HTERT RPE-1 (cell line): Measurements from ENCODE around the gene CEBPB.

Source experiments
- in situ Hi-C: fragments of 300-500 bp; cut with MboI; formaldehyde crosslinking; loops from 4 replicates; pipeline ENCODE4 v1.14.3; 2020; ENCODE audit warnings: low sequenced_read_pairs

CEBPB gene

GRCh38 chr20:50169329-50169823 lies 21.3 kb upstream of the CEBPB start:
- in situ Hi-C loops = no loop called here

GRCh38 chr20:50170549-50171220 lies 19.9 kb upstream of the CEBPB start:
- in situ Hi-C loops = no loop called here

DNA sequence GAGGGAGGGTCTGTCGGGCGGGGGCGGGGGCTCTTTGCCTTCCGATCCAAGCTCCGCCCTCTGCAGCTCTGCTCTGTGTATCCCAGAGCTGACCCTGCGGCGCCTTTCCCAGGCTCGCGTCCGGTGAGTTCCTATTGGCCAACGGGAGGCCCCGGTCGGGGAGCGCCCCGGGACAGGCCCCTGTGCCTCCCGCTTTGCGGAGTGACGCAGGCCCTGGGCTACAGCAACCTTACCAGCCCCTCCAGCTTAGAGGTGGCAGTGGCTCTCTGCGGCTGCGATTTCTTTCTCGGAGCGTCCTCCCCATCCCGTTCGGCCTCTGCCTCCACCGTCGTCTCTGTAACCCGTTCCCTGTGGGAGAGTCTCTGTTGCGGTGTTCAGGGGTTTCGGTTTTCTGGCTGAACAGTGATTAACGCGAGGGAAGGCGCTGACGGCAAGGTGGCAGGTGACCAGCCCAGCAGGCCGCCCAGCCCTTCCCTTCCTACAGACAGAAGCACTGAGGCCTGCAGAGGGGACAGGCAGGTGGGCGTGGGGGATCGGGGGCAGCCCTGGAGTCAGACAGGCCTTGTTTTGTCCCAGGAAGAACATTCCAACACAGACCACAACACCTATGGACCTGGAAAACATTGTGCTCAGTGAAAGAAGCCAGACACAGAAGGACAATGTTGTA lies 18.1 kb upstream of the CEBPB start:
- in situ Hi-C loops = no loop called here

DNA sequence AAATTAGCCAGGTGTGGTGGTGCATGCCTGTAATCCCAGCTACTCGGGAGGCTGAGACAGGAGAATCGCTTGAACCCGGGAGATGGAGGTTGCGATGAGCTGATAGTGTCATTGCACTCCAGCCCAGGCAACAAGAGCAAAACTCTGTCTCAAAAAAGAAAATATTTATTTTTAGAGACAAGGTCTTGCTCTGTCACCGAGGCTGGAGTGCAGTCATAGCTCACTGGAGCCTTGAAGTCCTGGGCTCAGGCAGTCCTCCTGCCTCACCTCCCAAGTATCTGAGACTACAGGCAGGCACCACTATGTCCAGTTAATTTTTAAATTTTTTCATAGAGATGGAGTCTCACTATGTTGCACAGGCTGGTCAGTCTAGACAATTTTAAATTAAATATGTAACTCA lies 16.2 kb upstream of the CEBPB start:
- in situ Hi-C loops = no loop called here

DNA sequence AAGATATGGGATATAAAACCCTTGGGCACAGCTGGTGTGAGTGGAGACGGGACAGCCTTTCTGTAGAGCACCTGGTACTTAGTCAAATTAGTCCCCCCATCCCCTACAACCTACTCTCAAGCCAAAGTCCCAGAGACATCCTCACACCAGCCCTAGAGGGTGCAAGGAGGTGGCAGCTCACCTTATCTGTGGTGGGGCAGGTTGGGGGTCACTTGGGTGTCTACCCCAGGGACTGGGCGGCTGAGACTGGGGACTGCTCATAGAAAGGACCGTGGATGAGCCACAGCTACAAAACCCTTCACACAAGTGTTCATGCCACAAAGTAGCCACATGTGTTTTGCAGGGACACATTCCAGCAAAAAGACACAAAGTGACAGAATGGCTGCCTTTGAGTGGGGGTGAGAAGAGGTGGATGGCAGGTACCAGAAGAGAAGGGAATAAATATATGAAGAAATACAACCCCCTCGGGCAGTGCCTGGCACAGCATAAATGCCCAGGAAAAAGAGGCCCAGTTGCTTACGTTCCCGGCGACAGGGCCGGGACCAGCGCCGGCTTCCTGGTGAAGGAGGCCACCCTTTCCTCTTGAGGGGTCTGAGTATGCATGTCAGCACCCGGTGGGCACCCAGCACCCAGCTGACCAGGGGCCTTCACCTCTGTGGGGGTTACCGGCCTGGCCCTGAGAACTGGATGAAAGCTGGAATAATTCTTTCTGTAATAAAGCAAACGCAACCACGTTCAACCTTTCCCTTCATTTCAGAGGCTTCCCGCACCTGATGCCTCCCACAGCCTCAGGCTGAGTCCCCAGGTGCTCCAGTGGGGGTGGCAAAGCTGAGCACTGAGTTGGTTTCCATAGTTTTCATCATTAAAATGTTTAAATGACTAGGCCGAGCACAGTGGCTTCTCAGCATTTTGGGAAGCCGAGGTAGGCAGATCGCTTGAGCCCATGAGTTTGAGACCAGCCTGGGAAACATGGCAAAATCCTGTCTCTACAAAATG lies 14.4 kb upstream of the CEBPB start:
- in situ Hi-C loops = loop anchor here (25.0 kb wide), 1 partner anchor 286 kb away; no protein-coding TSS in a partner anchor

- in situ Hi-C loops = loop anchor here (25.0 kb wide), 1 partner anchor 284 kb away; no protein-coding TSS in a partner anchor
Measured at GRCh38 chr20:50178672-50179071, 12.0 kb upstream of the CEBPB start.

DNA sequence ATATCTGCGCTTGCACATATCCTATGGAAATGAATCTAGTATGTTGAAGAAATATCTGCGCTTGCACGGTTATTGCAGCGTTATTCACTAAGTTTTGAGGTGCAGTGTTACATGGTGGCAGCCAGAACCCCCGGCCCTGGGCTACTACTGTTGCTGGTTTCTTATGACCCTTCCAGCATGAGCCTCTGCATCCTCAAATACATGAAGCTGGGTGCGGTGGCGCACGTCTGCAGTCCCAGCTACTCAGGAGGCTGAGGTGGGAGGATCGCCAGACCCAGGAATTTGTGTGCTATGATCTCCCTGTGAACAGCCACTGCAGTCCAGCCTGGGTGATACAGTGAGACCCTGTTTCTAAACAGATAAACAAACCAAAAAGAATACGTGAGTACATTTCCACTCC lies 9.3 kb upstream of the CEBPB start:
- in situ Hi-C loops = loop anchor here (25.0 kb wide), 1 partner anchor 281 kb away; no protein-coding TSS in a partner anchor

DNA sequence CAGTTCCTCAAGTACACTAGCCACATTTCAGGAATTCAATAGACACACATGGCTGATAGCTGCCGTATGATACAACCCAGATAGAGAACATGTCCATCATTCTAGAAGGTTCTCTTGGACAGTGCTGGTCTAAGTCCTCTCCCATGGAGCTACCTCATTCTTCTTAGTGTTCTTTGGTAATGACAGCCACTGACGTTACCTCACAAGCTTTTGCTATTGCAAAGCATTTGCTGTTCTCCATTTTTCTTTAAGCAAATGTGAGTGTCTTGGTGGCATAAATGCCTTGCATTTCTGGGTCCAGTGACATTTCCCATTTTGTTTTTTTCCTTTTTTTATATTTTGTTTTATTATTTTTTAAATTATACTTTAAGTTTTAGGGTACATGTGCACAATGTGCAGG lies 8.3 kb upstream of the CEBPB start:
- in situ Hi-C loops = loop anchor here (25.0 kb wide), 1 partner anchor 280 kb away; no protein-coding TSS in a partner anchor

GRCh38 chr20:50185426-50185825 lies 5.2 kb upstream of the CEBPB start:
- in situ Hi-C loops = loop anchor here (25.0 kb wide), 1 partner anchor 277 kb away; no protein-coding TSS in a partner anchor

DNA sequence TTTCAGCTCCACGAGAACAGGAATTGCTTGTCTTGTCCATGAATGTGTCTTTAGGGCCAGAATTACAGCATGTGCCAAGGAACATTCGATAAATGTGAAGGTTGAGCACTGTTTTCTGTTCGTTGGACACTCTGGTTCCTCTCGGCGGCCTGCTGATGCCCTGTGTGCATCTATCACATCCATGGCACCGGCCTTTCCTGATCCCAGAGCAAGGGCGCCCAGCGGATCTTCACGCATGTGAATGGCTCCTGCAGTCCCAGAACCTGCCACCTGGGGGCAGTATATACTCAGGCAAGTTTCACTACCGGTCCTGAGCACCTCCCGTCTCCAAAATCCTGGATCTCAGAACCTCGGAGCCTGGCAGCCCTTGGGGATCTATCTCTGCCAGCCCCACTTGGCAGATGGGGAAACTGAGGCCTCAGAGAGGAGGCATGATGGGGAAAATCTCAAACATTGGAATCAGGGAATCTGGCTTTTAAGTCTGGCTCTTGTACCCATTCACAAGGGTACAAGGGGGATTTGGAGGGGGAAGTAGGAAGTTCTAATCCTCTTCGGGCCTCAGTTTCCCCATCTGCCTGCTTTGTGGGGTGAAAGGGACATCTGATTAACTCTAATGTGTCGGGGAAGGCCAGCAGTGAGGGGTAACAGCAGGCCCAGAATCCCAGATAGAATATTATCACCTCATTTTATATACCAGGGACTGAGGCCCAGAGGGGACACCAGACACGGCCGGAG lies 4.3 kb upstream of the CEBPB start:
- in situ Hi-C loops = loop anchor here (25.0 kb wide), 1 partner anchor 276 kb away; no protein-coding TSS in a partner anchor

GRCh38 chr20:50186987-50187402 lies 3.6 kb upstream of the CEBPB start:
- in situ Hi-C loops = loop anchor here (25.0 kb wide), 1 partner anchor 275 kb away; no protein-coding TSS in a partner anchor

- in situ Hi-C loops = loop anchor here (25.0 kb wide), 1 partner anchor 275 kb away; no protein-coding TSS in a partner anchor
Measured at GRCh38 chr20:50187403-50188051, 3.1 kb upstream of the CEBPB start.

DNA sequence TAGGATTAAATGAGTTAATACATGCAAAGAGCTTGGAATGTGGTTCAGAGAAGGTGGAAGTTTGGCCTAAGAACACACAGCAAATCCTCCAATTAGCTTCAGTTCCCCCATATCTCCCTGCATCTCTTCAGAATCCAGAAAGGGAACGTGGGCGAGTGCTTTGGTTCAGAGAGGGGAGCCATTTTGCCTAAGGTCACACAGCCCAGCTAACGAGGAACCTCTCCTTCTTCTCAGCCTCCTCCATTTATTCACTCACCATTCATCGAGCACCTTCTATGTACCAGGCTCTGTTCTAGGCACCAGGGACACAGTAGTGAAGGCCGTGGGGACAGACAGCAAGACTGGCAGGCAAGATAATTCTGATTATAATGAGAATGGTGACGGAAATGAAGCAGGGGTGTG lies 2.3 kb upstream of the CEBPB start:
- in situ Hi-C loops = loop anchor here (25.0 kb wide), 1 partner anchor 274 kb away; no protein-coding TSS in a partner anchor

GRCh38 chr20:50188879-50189680 lies 1.6 kb upstream of the CEBPB start:
- in situ Hi-C loops = loop anchor here (25.0 kb wide), 1 partner anchor 273 kb away; no protein-coding TSS in a partner anchor

DNA sequence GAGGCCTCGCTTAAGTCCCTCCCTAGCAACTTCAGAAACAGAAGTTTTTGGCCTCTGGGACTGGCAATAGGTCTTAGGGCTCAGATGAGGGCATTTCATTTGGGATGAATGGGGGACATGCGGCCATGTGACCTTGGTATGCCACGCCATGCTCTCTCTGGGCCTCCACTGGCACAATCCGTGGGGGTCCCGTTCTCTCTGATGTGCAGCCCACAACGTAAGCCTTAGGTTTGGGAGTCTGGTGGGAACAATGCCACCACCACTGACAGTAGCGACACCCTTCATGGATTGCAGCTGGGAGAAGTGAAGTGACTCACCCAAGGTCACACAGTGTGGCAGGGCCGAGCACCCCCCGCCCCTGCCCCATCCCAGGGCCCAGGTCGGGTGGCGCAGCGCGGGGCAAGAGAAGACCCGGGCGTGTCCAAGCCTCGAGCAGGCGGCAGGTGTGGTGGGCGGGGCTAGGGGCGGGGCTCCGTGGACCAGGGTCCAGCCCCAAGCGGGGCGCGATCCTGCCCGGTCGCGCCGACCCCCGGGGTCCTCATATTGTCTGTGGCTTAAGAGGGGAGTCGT lies 864 bp upstream of the CEBPB start:
- in situ Hi-C loops = loop anchor here (25.0 kb wide), 1 partner anchor 273 kb away; no protein-coding TSS in a partner anchor

DNA sequence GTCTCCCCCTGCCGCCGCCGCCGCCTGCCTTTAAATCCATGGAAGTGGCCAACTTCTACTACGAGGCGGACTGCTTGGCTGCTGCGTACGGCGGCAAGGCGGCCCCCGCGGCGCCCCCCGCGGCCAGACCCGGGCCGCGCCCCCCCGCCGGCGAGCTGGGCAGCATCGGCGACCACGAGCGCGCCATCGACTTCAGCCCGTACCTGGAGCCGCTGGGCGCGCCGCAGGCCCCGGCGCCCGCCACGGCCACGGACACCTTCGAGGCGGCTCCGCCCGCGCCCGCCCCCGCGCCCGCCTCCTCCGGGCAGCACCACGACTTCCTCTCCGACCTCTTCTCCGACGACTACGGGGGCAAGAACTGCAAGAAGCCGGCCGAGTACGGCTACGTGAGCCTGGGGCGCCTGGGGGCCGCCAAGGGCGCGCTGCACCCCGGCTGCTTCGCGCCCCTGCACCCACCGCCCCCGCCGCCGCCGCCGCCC lies 474 bp downstream of the CEBPB start:
- in situ Hi-C loops = loop anchor here (25.0 kb wide), 1 partner anchor 271 kb away; no protein-coding TSS in a partner anchor

DNA sequence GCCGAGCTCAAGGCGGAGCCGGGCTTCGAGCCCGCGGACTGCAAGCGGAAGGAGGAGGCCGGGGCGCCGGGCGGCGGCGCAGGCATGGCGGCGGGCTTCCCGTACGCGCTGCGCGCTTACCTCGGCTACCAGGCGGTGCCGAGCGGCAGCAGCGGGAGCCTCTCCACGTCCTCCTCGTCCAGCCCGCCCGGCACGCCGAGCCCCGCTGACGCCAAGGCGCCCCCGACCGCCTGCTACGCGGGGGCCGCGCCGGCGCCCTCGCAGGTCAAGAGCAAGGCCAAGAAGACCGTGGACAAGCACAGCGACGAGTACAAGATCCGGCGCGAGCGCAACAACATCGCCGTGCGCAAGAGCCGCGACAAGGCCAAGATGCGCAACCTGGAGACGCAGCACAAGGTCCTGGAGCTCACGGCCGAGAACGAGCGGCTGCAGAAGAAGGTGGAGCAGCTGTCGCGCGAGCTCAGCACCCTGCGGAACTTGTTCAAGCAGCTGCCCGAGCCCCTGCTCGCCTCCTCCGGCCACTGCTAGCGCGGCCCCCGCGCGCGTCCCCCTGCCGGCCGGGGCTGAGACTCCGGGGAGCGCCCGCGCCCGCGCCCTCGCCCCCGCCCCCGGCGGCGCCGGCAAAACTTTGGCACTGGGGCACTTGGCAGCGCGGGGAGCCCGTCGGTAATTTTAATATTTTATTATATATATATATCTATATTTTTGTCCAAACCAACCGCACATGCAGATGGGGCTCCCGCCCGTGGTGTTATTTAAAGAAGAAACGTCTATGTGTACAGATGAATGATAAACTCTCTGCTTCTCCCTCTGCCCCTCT lies 1.1 kb downstream of the CEBPB start:
- in situ Hi-C loops = loop anchor here (25.0 kb wide), 1 partner anchor 271 kb away; no protein-coding TSS in a partner anchor
